Measurements from ENCODE around the gene ID1. TPM values are rescaled to one million over a fixed set of nuclear protein-coding genes. Genes with fewer than 3 reads are reported as not detected.

The ID1 gene, protein sequence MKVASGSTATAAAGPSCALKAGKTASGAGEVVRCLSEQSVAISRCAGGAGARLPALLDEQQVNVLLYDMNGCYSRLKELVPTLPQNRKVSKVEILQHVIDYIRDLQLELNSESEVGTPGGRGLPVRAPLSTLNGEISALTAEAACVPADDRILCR
- 373 TPM for total RNA-seq

DNA sequence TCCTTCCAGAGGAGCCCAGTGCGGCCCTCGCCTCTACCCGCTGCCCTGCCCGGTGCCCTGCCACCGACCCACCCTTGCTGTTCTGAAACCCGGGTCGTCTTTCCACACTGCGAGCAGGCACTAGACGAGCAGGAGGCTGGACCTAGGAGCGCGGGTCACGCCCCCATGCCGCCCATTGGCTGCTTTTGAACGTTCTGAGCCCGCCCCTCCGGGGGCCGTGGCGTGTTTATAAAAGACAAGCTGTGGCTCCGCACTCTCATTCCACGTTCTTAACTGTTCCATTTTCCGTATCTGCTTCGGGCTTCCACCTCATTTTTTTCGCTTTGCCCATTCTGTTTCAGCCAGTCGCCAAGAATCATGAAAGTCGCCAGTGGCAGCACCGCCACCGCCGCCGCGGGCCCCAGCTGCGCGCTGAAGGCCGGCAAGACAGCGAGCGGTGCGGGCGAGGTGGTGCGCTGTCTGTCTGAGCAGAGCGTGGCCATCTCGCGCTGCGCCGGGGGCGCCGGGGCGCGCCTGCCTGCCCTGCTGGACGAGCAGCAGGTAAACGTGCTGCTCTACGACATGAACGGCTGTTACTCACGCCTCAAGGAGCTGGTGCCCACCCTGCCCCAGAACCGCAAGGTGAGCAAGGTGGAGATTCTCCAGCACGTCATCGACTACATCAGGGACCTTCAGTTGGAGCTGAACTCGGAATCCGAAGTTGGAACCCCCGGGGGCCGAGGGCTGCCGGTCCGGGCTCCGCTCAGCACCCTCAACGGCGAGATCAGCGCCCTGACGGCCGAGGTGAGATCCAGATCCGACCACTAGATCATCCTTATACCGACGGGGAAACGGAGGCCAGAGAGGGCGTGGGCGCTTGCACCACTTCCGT, at the start of gene ID1:
Gene ID1, plus strand, starts transcription at position 259 of the 871 bp plus-strand sequence. Its CDS starts 99 bp downstream, at position 358.
- intact Hi-C loops (cut with DNase I): no loop called here
- ATAC-seq (peak; percentile 93), DNase-seq (ENCODE audit: low spot score) (peak; percentile 97)

DNA sequence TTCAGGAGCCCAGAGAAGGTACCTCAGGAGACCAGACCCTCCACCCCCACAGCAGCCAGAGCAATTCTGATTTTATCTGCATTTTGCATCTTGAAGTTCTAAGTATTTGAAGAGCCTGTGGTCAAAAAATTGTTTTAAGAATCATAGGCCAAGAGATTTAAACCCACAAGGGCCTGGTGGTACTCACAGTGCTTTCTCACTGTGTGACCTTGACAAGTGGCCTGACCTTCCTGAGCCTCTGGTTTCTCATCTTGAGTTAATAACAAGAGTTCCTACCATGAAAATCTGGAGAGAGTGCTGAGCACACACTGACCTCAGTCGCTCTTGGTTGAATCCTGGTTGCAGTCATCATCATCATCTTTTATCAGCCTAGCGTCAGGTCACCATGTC, 45.4 kb upstream of the ID1 start:
- intact Hi-C loops (cut with DNase I): loop anchor here (1.0 kb wide), 1 partner anchor 164 kb away; no protein-coding TSS in a partner anchor
- ATAC-seq: no peak
- no peak for DNase-seq (ENCODE audit: low spot score)

DNA sequence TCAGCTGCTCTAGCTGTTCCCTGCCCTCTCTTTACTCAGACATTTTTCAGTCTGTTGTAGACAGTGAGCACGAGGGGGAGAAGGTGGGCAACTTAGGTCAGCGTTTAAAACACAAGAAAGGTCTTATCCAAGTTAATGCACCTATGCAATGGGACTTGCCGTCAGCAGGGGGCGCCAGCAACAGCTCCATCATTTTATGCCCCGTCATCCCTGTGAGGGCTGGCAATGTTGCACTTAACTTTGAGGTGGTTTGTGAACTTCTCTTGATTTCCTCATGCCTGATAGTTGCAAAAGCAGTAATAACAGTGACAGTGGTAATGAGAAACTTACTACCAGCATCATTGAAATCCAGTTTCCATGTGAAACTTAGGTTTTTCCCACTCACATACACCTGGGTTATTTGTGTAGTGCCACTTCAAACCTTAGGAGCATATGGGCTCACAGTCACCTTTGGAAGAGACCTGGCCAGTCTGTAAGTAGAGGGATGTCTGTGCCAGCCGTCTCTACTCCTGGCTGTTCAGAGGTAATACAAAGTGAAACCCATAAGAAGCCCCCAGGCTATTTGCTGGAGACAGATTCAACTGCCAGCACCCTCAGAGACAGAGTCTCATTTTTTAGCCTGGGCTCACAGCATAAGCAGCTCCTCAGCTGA, 44.9 kb upstream of the ID1 start:
- intact Hi-C loops (cut with DNase I): no loop called here
- ATAC-seq (peak; percentile 61), DNase-seq (ENCODE audit: low spot score) (peak; percentile 82)

DNA sequence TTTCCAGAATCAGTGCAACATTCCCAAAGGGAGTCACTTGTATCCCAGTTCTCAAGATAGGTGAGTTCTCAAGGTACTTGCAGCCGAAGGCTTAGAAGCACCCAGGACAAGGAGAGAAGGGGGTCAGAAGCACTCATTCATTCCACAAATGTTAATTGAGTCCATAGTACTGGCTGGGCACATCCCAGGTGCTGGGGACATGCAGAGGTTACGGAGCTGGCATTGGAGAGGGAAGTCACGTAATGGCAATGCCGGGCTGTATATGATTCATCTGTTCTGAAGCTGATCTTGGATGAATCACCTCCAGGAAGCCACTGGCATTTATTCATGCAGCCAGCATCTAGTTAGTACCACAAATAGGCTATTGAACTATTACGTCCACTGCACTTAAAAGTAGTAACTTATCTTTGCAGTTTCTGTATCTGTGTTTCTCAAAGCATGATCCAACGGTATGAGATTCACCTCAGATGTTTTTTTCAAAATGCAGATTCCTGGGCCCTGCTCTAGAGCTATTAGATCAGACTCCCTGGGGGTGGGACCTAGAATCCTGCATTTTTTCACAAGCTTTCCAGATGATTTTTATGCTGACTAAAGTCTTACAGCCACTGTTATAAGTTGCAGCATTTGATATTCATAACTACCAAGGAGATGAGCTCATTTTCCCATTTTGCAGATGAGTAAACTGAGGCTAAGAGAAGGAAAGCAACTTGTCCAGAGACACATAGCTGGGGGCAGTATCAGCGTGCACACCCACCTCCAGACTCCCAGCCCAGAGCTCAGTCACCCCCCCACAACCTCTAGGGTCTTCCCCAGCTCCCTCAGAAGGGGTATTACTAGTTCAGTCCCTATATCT, 44.1 kb upstream of the ID1 start:
- intact Hi-C loops (cut with DNase I): no loop called here
- DNase-seq (ENCODE audit: low spot score) (no peak), ATAC-seq (no peak)

DNA sequence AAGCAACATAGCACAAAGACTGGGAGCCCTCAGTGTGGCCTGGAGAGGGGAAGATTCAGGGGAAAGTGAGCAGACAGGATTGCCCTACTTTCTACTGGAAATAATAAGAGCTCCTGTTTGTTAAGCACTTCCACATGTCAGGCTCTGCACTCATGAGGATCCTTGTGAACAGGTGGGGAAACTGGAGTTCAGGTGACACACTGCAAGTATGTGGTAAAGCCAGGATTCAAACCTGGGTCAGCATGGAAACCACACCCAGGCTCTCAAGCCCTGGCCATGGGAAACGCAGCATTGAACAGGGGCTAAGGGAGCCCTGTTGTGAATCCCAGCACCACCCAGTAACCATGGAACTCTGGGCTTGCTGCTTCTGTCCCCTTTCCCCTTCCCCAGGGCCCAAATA, 42.8 kb upstream of the ID1 start:
- intact Hi-C loops (cut with DNase I): loop anchor here (2.0 kb wide), 1 partner anchor 51 kb away; no protein-coding TSS in a partner anchor
- no peak for ATAC-seq
- no peak for DNase-seq (ENCODE audit: low spot score)

DNA sequence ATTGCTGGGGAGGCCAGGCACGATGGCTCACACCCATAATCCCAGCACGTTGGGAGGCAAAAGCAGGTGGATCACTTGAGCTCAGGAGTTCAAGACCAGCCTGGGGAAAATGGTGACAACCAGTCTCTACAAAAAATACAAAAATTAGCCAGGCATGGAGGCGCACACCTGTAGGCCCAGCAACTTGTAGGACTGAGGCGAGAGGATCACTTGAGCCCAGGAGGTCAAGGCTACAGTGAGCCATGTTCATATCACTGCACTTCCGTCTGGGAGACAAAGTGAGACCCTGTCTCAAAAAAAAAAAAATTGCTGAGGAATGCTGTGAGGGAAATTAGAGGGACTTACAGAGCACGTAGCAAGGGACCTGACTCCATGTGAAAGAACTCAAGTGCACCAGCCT, 40.8 kb upstream of the ID1 start:
- ATAC-seq (no peak), DNase-seq (ENCODE audit: low spot score) (no peak)
- intact Hi-C loops (cut with DNase I): no loop called here

DNA sequence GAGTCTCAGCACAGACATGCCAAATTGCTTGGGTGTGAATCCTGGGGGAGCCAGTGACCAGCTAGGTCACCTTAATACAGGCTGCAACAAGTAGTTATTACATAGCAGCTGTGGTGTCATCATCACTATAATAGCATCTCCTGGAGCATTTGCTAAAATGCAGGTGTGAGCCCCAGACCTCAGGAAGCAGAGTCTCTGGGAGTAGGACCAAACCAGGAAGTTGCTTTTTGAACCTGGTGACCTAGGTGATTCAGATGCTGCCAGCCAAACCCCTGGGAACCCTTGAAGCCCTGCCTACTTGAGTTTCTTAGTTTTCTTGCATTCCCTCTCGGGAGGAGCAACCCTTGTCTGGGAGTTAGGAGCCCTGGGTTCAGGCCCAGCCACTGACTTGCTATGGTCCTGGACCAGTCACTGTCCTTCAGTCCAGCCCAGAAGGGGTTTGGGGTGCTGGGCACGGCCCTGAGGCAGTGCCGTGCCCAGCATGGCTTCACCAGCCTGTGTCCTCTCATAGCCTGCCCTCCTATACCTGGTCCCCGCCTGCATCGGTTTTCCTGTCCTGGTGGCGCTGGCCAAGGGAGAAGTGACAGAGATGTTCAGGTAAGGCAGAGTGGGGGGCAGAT, 39.3 kb upstream of the ID1 start:
- intact Hi-C loops (cut with DNase I): no loop called here
- DNase-seq (ENCODE audit: low spot score) (no peak), ATAC-seq (no peak)

DNA sequence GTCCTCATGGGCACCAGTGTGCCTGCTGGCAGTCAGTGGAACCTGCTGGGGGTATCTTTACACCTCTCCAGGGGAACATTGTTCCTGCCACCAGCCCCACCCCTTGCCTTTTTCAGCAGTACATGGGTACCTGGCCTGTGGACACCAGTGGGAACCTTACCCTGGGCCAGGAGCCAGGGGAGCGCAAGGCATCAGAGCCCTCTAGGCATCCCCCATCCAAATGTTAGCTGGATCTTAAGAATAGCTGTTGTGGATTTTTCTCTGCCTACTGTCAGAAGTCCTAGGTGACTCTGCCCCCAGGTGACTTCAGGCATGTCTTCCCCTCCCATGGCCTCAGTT, 38.8 kb upstream of the ID1 start:
- ATAC-seq: no peak
- intact Hi-C loops (cut with DNase I): no loop called here
- DNase-seq (ENCODE audit: low spot score): no peak

DNA sequence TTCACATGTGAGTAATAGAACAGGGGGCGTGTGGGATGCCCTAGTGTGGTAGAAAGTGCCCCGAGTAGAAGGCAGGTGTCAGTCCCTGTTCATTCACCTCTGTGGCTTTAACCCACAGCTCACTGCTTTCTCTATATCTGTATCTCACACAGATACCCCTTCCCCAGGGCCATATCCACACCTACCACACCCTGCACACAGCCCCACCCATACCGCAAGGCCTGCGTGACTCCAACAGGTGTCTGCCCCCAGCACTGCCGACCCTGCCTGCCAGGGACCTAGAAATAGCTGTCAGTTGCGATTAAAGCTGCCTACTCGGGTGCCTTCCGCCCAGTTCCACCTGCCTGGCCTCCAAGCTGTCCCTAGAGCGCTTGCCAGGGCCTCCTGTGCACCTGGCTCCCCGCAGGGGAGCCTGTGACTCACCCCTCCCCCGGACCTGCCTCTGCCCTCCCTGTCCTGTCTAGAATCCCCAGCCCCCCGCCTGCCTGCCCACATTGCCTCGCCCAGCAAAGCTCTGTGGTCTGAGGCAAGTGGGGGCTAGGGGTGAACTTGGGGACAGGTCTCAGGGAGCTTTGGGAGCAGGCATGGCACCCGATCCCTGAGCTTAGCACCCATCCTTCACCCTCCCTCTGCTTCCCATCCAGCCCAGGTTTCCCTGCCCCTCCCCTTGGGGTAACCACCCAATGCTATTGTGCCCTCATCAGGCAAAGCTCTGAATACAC, 38.3 kb upstream of the ID1 start:
- intact Hi-C loops (cut with DNase I): no loop called here
- DNase-seq (ENCODE audit: low spot score) (no peak), ATAC-seq (no peak)

DNA sequence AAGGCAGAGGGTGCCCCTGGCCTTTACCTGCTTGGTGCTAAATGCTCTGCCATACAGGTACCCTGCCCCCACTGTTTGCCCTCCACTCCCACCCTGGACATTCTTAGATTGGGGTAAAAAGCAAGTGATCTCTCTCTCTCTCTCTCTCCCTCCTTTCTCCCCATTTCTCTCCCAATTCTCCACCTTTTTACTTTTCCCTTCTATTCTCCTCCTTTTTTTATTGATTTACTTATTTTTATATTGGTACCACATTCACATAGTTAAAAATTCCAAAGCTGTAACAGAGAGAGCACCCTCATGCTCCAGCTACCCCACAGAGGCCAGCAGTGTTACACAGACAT, 37.7 kb upstream of the ID1 start:
- DNase-seq (ENCODE audit: low spot score): no peak
- ATAC-seq: no peak
- intact Hi-C loops (cut with DNase I): no loop called here

DNA sequence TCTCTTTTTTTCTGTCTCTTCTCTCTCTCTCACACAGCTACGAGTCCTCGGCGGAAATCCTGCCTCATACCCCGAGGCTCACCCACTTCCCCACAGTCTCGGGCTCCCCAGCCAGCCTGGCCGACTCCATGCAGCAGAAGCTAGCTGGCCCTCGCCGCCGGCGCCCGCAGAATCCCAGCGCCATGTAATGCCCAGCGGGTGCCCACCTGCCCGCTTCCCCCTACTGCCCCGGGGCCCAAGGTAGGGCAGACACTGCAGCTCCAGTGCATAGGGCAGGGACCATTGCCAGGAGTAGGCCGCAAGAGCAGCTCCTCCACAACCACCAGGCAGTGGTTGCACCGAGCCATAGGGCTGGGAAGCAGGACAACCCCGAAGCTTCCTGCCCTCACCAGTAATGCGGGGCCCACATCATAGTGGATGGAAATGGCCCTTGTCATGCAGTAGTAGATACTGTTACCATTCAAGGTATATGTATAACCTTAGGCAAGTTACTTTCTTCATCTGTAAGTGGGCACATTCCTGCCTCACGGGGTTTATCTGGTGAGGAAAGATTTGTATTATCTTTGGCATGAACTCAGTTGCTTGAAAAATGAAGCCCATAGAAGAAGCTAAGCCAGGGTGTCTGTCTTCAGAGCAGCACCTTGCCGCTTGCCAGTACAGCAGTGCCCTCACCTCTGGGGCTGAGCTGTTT, 36.9 kb upstream of the ID1 start:
- intact Hi-C loops (cut with DNase I): no loop called here
- ATAC-seq (no peak), DNase-seq (ENCODE audit: low spot score) (no peak)

DNA sequence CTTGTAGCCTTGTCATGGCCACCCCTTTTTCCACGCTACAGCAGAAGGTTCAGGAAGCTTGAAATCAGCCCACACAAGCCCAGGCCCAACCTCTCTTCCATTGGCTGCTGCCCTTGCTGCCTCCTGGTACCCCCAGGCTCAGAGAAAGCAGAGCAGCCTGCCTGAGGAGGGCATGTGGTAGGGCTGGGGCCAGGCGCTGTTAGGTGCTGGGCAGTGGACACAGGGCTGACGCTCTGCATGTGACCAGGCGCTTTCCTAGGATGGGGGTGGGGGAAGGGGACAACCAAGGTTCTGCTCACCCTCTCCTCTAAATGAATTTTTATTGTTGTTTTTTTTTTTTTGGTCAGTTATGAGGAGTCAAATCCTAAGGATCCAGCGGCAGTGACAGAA, 36.3 kb upstream of the ID1 start:
- intact Hi-C loops (cut with DNase I): no loop called here
- peak; percentile 62 for DNase-seq (ENCODE audit: low spot score)
- no peak for ATAC-seq

DNA sequence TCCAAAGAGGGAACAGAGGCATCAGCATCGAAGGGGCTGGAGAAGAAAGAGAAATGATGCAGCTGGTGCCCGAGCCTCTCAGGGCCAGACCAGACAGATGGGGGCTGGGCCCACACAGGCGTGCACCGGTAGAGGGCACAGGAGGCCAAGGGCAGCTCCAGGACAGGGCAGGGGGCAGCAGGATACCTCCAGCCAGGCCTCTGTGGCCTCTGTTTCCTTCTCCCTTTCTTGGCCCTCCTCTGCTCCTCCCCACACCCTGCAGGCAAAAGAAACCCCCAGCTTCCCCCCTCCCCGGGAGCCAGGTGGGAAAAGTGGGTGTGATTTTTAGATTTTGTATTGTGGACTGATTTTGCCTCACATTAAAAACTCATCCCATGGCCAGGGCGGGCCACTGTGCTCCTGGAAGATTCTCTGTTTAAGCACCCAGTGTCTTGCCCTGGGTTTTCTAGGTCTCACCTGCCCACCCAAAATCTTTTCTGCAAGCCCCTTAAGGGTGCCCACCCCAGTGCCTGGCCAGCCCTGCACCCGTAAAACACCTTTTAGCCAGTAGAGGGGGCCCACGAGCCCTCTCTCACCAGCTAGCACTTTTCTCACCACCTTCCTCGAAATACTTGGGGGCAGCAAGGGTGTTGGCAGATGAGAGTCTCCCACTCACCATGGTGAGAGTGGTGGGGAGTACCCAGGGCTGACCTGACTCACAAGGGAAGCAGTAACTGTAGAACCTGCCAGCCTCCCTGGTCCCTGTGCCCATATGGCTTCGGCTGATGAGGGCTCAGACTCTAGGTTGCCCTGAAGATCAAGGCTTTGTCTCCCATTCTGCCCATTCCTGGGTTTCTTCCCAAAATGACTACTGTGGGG, 35.7 kb upstream of the ID1 start:
- ATAC-seq (peak; percentile 9), DNase-seq (ENCODE audit: low spot score) (peak; percentile 75)
- intact Hi-C loops (cut with DNase I): no loop called here

DNA sequence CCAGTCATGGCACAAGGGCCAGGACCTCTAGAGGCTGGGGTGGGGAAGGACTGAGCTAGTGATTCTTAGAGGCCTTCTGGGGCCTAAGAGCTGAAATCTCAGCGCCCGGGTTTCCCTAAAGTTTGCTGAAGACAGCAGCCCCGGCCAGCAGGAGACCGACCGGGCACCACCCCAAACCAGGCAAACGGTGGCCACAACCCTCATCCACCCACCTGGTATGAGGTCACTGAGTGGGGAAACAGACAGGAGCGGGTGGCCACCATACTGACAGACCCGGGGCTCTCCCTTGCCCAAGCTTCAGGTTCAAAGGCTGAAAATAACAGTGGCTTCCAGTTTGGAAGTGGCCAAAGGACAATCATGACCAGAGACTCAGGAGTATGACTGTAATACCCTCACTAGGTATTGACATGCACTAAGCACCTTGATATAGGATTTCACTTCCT, 35.0 kb upstream of the ID1 start:
- intact Hi-C loops (cut with DNase I): no loop called here
- DNase-seq (ENCODE audit: low spot score) (peak; percentile 67), ATAC-seq (no peak)

DNA sequence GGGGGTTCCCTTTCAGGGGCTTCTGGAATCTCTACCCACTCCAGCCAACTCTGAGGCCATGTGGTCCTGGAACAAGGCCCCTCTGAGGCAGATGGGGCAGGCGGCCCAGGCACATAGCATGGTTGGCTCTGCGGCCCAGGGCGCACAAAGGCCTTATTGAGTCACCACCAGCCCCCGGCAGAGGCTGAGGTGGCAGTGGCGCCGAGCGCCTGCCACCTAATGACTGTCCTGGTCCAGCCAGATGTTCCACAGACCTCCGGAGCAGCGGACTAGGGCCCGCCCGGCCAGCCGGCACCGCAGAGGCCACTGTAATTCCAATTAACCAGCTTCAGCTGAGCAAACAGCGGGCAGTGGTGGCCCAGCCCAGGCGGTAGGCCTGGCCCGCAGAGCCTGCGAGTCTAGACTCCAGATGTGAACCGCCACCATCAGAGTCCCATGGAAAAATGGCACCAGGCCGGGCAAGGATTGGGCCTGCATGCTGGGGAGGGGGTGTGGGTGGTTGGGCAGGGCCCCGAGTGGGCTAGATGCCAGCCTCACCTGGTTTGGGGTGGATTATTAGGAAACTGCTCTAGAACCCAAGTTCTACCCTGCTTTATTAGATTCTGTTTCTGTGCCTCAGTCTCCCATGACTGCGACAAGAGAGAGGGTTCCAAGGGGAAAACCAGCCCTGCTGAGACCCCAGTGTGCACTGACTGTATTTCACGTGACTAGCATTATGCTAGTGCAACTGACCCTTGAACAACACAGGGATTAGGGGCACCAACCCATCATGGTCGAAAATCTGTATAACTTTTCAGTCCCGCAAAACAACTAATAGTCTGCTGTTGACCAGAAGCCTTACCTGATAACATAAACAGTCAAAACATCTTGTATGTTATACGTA, 34.1 kb upstream of the ID1 start:
- DNase-seq (ENCODE audit: low spot score): peak; percentile 77
- intact Hi-C loops (cut with DNase I): no loop called here
- ATAC-seq: peak; percentile 34

All from sciatic nerve (tissue), 2 donors.